Urinary bladder (tissue), 4 donors: ENCODE measurements around the gene SPIN2B. TPM values are rescaled to one million over a fixed set of nuclear protein-coding genes. Genes with fewer than 3 reads are reported as not detected.
A peak's percentile ranks its signal among the peaks of the same experiment; 100 is the strongest.
"Not testable (repeated sequence)": the region's sequence is repeated elsewhere in the genome, so short reads cannot be mapped to it uniquely, and the experiment has no call there.

Experiments used
- DNase-seq: peaks from one replicate; pipeline ENCODE4 v3.0.0-alpha.2; 2015; ENCODE audit errors: extremely low spot score
- H3K27ac ChIP-seq: one replicate; pipeline ENCODE4 v1.5.1; 2013; ENCODE audit warnings: low read depth, mild to moderate bottlenecking, moderate library complexity
- H3K36me3 ChIP-seq: one replicate; pipeline ENCODE4 v1.6.1; 2013; ENCODE audit warnings: mild to moderate bottlenecking, moderate library complexity; ENCODE audit not compliant: insufficient read depth
- H3K4me1 ChIP-seq: one replicate; pipeline ENCODE4 v1.6.1; 2013; ENCODE audit warnings: mild to moderate bottlenecking, moderate library complexity; ENCODE audit not compliant: insufficient read depth
- H3K4me3 ChIP-seq: one replicate; pipeline ENCODE4 v1.5.1; 2013; ENCODE audit warnings: low read depth, low read length
- WGBS: extraction: QIAGEN DNeasy Blood & Tissue Kit; methylation state at CpG from one replicate; pipeline ENCODE4 v1.1.7; 2013; 5-methylcytosine and 5-hydroxymethylcytosine counted together
- polyA plus RNA-seq: library from polyadenylated mRNA; stranded (reverse); fragments of 200-250 nt; gene quantifications from one replicate; pipeline ENCODE4 v1.2.3, GENCODE V29; 2013
- total RNA-seq: library from RNA; depleted of rRNA; stranded (reverse); fragments of >200 nt; gene quantifications from one replicate; pipeline ENCODE4 v1.2.3, GENCODE V29; 2014
- donor health status: healthy with polysubstance abuse.
- donor health status: healthy.

The SPIN2B gene
- total RNA-seq: 11.9 TPM
- polyA plus RNA-seq: 14.7 TPM

GRCh38 chrX:57121162-57121755 lies at the start of gene SPIN2B:
Gene SPIN2B (minus strand): TSS chrX:57121548.
- no peaks in the 10 kb centered on the region for H3K4me1 ChIP-seq
- under 1% methylated on average over 41 of the region's 43 CpGs for WGBS
- no peaks in the 10 kb centered on the region for H3K36me3 ChIP-seq

GRCh38 chrX:57156397-57157049 lies 35.2 kb upstream of the SPIN2B start:
- Histone ChIP-seq H3K36me3 (no peaks in the 10 kb centered on the region), H3K27ac (no peak overlapping the region), H3K4me1 (no peaks in the 10 kb centered on the region), H3K4me3 (no peak overlapping the region)
- DNase-seq: no peak
- 76% methylated on average over 5 of the region's 5 CpGs for WGBS

More at GRCh38 chrX:57121162-57121755, at the start of gene SPIN2B:
- H3K27ac ChIP-seq: peak within 1 kb of the TSS; percentile 74
- DNase-seq: peak; percentile 47
- H3K4me3 ChIP-seq: peak within 1 kb of the TSS; percentile 70

GRCh38 chrX:57155171-57155570 lies 33.8 kb upstream of the SPIN2B start:
- Histone ChIP-seq H3K4me3 (no peak overlapping the region), H3K27ac (no peak overlapping the region), H3K4me1 (no peaks in the 10 kb centered on the region), H3K36me3 (no peaks in the 10 kb centered on the region)
- DNase-seq: no peak
- WGBS: 93% methylated on average over 2 of the region's 2 CpGs

- not testable (repeated sequence) for DNase-seq, H3K27ac ChIP-seq, H3K4me3 ChIP-seq, H3K36me3 ChIP-seq, H3K4me1 ChIP-seq
- 81% methylated on average over 8 of the region's 8 CpGs for WGBS
Observed at GRCh38 chrX:57152222-57152621, 30.9 kb upstream of the SPIN2B start.

GRCh38 chrX:57138674-57139073 lies 17.3 kb upstream of the SPIN2B start:
- H3K4me3 ChIP-seq: no peak overlapping the region
- no peak overlapping the region for H3K27ac ChIP-seq
- WGBS: 91% methylated on average over 4 of the region's 4 CpGs
- no peak for DNase-seq
- H3K36me3 ChIP-seq: no peaks in the 10 kb centered on the region
- H3K4me1 ChIP-seq: no peaks in the 10 kb centered on the region

GRCh38 chrX:57137501-57137900 lies 16.2 kb upstream of the SPIN2B start:
- Histone ChIP-seq H3K27ac (no peak overlapping the region), H3K36me3 (no peaks in the 10 kb centered on the region), H3K4me3 (no peak overlapping the region), H3K4me1 (no peaks in the 10 kb centered on the region)
- 17% methylated on average over 1 of the region's 1 CpG for WGBS
- DNase-seq: no peak

GRCh38 chrX:57137073-57137472 lies 15.7 kb upstream of the SPIN2B start, which contains the start of gene SPIN2A:
Gene SPIN2A (minus strand): TSS chrX:57137397. CDS start chrX:57136597, 800 bp downstream.
- H3K27ac ChIP-seq, H3K36me3 ChIP-seq, H3K4me1 ChIP-seq, DNase-seq, H3K4me3 ChIP-seq: not testable (repeated sequence)
- 17% methylated on average over 27 of the region's 27 CpGs for WGBS

GRCh38 chrX:57136589-57136988 lies 15.2 kb upstream of the SPIN2B start:
- not testable (repeated sequence) for H3K36me3 ChIP-seq, DNase-seq, H3K4me1 ChIP-seq, H3K4me3 ChIP-seq, H3K27ac ChIP-seq
- 45% methylated on average over 1 of the region's 3 CpGs for WGBS

- Histone ChIP-seq H3K36me3 (no peaks in the 10 kb centered on the region), H3K27ac (no peak overlapping the region), H3K4me1 (no peaks in the 10 kb centered on the region), H3K4me3 (no peak overlapping the region)
- DNase-seq: no peak
- 89% methylated on average over 3 of the region's 3 CpGs for WGBS
Observed at GRCh38 chrX:57135287-57135686, 13.9 kb upstream of the SPIN2B start.

- no peak overlapping the region for H3K4me3 ChIP-seq
- no peaks in the 10 kb centered on the region for H3K36me3 ChIP-seq
- DNase-seq: no peak
- H3K4me1 ChIP-seq: no peaks in the 10 kb centered on the region
- 98% methylated on average over 3 of the region's 3 CpGs for WGBS
- no peak overlapping the region for H3K27ac ChIP-seq
Observed at GRCh38 chrX:57134702-57135101, 13.4 kb upstream of the SPIN2B start.

- Histone ChIP-seq H3K4me3 (no peak overlapping the region), H3K27ac (no peak overlapping the region), H3K36me3 (no peaks in the 10 kb centered on the region), H3K4me1 (no peaks in the 10 kb centered on the region)
- WGBS: 80% methylated on average over 4 of the region's 4 CpGs
- DNase-seq: no peak
Observed at GRCh38 chrX:57133706-57134105, 12.4 kb upstream of the SPIN2B start.

GRCh38 chrX:57133284-57133683 lies 11.9 kb upstream of the SPIN2B start:
- WGBS: 45% methylated on average over 4 of the region's 4 CpGs
- H3K4me1 ChIP-seq, DNase-seq: not testable (repeated sequence)

GRCh38 chrX:57132046-57132445 lies 10.7 kb upstream of the SPIN2B start:
- no peak for DNase-seq
- Histone ChIP-seq H3K4me3 (no peak overlapping the region), H3K4me1 (no peaks in the 10 kb centered on the region), H3K27ac (no peak overlapping the region), H3K36me3 (no peaks in the 10 kb centered on the region)
- WGBS: 92% methylated on average over 7 of the region's 7 CpGs

More at GRCh38 chrX:57133284-57133683, 11.9 kb upstream of the SPIN2B start:
- not testable (repeated sequence) for H3K27ac ChIP-seq, H3K4me3 ChIP-seq, H3K36me3 ChIP-seq

GRCh38 chrX:57121816-57122215 lies 468 bp upstream of the SPIN2B start:
- peak overlapping the region; percentile 70 for H3K4me3 ChIP-seq
- WGBS: 3% methylated on average over 10 of the region's 10 CpGs
- no peaks in the 10 kb centered on the region for H3K36me3 ChIP-seq
- no peaks in the 10 kb centered on the region for H3K4me1 ChIP-seq
- DNase-seq: no peak
- no peak overlapping the region for H3K27ac ChIP-seq
